ENCODE results near the gene NPAS3.

Gene NPAS3

GRCh38 chr14:33441633-33442032, 503.0 kb downstream of the NPAS3 start:
- no peak for DNase-seq (ENCODE audit: low read depth in 2 of 2)

DNA sequence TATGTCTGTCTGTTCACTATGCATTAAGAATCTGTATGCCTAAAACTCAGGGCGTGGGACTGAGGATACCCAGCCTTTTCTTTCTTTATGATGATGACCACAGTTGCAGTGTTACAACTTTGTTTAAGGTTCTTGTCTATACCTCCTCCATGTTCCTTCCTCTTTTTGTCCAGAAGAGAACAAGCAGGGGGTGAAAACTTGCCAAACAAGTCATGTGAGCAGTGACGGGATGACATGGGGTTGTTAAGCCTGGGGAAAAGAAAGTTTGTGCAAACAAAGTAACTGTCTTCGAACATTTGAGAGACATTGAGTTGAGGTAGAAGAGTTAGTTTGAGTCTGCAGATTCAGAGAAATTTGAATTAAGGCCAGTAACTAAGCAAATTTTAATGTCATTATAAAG, 505.5 kb downstream of the NPAS3 start:
- no peak for DNase-seq (ENCODE audit: low read depth in 2 of 2)

- DNase-seq (ENCODE audit: low read depth in 2 of 2), result no peak
Observed at GRCh38 chr14:33449268-33449667, 510.6 kb downstream of the NPAS3 start.

GRCh38 chr14:33449703-33450395, 511.2 kb downstream of the NPAS3 start:
- no peak for DNase-seq (ENCODE audit: low read depth in 2 of 2)

DNA sequence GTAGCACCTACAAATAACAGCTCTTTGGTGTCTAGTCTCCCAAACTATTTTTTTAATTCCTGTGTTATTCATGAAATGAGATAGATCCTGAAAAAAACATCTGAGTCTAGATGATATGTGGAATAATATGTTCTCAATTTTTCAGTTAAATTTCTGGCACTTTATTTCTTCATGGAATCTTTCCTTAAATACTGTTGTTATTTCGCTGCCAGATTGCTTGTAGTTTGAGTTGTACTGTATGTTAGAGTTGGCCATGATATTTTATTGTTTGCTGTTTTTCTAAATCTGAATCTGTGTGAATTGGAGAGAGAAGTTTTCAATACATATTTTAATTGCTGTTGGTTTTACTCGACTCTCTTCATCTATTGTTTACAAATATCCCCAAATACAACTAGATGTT, 511.7 kb downstream of the NPAS3 start:
- DNase-seq (ENCODE audit: low read depth in 2 of 2), result no peak

DNA sequence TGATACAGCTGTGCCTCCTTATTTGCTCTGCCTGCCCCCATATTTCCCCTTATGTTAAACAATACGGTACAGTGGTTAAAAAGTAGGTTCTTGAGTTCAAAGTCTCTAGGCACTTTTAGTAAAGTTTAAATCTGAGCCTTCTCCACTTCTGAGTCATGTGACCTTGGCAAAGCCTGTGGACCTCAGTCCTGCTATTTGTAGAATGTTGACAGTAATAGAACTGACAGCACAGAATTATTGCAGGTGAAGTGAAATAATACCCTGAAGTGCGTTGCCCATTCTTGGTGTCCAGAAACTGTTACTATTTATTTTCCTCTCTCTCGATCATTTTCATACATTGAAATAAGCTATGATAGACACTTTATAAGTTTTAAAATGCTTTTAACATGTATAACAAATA, 512.5 kb downstream of the NPAS3 start:
- DNase-seq (ENCODE audit: low read depth in 2 of 2), result no peak

GRCh38 chr14:33452995-33453394, 514.3 kb downstream of the NPAS3 start:
- no peak for DNase-seq (ENCODE audit: low read depth in 2 of 2)

GRCh38 chr14:33454022-33454595, 515.4 kb downstream of the NPAS3 start:
- no peak for DNase-seq (ENCODE audit: low read depth in 2 of 2)

DNA sequence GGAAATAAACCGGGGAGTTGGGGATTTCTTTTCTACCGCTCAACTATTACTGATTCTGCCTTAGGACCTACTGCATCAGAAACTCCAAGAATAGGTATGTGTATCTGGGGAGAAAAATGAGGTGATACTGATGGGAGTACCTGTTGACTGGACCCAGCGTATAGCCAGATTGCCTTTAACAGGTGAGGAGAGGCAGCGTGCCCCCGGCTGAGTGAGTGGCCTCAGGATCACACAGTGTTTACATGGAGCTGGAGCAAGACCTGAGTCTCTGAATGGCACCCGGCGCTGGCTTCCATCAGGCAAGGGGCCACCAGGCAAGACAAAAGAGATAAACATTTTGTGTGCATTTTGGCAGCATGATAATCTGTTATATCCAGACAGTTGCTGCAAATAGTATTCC, 516.0 kb downstream of the NPAS3 start:
- no peak for DNase-seq (ENCODE audit: low read depth in 2 of 2)

DNA sequence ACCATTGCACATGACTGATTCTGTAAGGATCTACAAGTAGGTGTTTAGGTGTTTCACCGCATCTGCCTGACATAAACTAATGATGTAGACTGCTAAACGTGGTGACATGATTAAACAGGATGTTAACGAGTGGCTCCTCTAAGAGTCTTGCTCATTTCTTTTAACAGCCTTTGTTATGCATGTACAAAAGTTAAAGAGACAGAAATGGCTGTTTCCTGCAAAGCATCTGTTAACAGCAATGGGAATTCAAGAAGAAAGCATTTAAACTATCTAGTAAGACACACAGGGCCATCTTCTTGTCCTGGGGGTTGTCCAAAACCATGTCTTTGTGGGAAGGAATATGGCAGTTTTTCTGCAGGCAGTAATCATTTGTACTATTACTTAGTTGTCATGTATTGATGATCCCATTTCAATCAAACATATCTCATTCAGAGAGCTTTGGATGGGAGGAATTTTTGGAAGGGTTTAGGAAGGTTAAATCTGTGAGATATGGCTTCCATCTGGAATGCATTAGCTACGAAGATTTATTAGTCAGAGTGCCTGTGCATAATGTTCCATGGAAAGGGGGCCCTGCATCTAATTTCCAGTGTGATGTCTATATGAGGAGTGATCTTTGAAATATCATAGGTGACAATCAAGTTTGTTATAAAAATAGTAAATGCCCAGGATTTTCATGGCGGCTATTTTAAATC, 517.1 kb downstream of the NPAS3 start:
- DNase-seq (ENCODE audit: low read depth in 2 of 2), result no peak

- DNase-seq (ENCODE audit: low read depth in 2 of 2), result no peak
Observed at GRCh38 chr14:33457021-33457420, 518.3 kb downstream of the NPAS3 start.

GRCh38 chr14:33457617-33458016, 518.9 kb downstream of the NPAS3 start:
- DNase-seq (ENCODE audit: low read depth in 2 of 2), result no peak

DNA sequence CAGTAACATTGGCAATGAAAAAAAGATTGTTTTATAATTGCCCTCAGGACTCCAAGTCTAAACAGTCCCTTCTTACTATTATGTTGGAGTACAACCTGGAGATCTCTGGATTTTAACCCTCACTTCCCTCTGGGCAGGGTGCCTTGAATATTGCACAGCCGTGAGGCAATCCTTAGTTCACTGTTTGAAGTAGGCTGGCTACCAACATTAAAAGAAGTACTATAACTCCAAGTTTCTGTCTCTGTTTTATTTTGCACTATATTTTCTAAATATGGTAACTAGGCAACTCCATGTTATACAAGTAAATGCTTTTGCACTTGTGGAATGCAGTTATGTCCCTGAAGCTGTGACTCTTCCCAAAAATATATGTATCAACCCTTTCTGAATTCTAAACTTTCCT, 521.5 kb downstream of the NPAS3 start:
- no peak for DNase-seq (ENCODE audit: low read depth in 2 of 2)

DNA sequence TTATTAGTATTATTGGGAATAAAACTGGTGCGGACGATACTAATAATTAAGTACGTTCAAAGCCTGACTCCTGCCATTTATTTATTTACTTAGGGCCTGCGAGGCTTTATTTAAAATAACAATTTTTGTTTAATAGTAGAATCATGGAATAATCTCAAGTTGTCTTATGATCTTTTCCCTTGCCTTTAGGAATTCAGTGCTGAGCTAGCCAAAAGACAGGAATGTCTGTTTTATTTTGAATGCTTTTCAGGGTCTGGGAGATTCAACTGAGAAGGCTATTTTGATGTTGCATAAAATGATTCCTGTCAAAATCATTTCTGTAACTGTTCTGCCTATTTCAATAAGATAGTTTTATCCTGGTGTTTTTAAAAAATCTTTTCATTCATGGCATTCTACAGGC, 522.4 kb downstream of the NPAS3 start:
- no peak for DNase-seq (ENCODE audit: low read depth in 2 of 2)

DNA sequence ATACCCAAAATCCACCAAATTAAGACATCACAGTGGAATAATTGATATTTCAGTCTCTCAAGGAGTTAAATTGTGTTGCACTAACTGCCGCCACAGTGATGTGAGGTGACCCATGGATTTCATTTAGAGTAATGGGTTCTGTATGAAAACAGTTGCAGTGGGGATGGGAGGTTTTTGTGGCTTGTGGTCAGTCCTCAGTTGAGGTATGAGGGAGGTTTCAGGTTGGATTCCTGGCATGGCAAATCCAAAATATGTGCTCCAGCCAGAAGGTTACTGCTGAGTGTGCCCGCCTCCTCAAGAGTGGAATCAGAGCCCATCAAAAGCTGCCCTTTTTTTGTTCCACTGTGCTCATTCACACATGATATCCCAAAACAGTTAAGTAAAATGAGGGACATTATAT, 525.1 kb downstream of the NPAS3 start:
- DNase-seq (ENCODE audit: low read depth in 2 of 2), result no peak

GRCh38 chr14:33464254-33464962, 525.7 kb downstream of the NPAS3 start:
- no peak for DNase-seq (ENCODE audit: low read depth in 2 of 2)

DNA sequence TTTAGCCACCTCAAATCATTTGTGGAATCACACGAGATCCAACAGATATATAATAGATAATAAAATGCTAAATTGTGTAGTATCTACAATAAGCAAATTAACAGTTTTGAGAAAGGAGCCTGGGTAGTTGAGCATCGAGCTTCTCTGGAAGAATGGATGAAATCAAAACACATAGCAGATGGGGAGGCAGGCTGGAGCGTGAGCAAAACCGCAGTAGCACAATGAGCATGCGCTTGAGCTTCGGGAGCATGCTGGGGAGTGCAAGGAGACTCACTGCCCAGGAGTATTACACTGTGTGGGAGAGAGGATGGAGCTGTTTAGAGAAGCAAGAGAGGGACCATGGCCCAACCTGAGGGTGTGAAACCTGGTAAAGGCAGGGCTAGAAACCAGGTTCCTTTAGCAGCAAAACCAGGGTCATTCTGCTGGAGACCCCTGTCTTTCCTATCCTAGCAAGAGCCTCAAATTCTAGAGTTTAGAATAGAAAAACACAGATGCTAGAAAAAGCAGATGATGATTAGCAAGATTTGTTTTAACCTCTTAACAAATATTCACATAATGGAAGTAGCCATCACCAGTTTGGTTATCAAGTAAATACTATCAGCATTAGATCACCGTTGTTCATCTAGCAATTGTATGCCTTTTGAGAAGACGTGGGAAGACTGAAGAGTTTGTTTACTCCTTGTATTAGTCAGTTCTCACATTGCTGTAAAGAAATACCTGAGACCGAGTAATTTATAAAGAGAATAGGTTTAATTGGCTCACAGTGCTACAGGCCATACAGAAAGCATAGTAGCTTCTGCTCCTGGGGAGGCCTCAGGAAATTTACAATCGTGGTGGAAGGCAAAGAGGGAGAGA, 527.4 kb downstream of the NPAS3 start:
- no peak for DNase-seq (ENCODE audit: low read depth in 2 of 2)

DNA sequence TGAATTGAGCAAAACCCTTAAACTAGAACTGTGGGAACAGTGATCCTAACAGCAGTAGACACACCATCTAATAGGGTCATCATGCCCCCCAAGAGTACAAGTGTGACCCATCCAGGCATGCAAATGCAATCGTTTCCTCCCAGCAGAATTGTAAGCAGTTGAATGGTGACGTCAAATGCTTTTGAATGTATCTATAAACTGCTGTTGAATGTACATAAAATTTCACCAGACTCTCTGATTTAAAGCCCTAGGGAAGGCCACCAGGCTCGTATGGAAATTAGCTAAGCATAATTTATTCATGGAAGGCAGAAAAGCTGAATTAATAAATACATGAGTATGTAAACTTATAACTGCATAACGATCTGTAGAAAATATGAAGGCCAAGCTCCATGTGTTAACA, 529.3 kb downstream of the NPAS3 start:
- DNase-seq (ENCODE audit: low read depth in 2 of 2), result no peak

GRCh38 chr14:33469898-33470297, 531.2 kb downstream of the NPAS3 start:
- no peak for DNase-seq (ENCODE audit: low read depth in 2 of 2)

- DNase-seq (ENCODE audit: low read depth in 2 of 2), result no peak
Observed at GRCh38 chr14:33471776-33472175, 533.1 kb downstream of the NPAS3 start.

DNA sequence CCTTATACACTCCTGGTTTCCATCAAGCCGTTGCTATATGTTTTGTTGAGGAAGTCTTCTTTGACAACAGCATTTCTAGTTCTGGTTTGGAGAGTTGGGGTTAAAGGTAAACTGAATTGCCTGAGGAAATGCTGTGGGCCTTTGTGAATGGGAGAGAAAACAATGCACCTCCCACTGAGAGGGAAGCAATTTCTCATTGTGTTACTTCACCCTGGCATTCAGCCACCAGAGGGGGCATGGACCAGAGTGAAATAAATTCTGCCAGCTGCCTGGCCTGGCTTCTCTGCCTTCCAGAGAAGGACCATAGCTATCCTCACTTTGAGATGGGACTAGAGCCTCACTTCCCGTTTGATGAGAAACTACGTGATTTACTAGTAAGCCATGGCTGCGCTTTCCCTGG, 536.9 kb downstream of the NPAS3 start:
- no peak for DNase-seq (ENCODE audit: low read depth in 2 of 2)

DNA sequence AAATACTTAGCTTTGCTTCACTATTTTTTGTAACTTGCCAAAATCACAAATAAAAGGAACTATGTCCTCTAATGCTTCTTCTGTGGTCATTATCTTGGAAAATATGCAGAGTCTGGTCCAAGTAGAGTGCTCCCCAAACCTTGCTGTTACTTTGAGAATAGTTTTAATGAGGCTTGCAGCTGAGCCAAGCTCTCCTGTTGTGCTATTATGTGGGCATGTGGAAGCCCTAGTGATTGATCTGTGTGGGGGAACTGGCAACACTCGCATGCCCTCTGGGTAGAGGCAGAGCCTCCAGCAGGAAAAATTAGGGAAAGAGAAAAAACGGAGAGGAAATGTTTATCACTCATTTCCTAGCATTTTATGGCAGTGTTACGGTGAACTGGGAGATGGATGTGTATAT, 539.1 kb downstream of the NPAS3 start:
- DNase-seq (ENCODE audit: low read depth in 2 of 2), result no peak

Measured in stimulated activated CD4-positive, alpha-beta T cell treated with anti-CD3 and anti-CD28 coated beads, Interleukin-1b, Interleukin-23, amount 100 ng/mL, for 1 hour (primary cell).